Measurements from ENCODE around the gene SLC43A3.
"Not testable (repeated sequence)": the region's sequence is repeated elsewhere in the genome, so short reads cannot be mapped to it uniquely, and the experiment has no call there.

Gene SLC43A3

DNA sequence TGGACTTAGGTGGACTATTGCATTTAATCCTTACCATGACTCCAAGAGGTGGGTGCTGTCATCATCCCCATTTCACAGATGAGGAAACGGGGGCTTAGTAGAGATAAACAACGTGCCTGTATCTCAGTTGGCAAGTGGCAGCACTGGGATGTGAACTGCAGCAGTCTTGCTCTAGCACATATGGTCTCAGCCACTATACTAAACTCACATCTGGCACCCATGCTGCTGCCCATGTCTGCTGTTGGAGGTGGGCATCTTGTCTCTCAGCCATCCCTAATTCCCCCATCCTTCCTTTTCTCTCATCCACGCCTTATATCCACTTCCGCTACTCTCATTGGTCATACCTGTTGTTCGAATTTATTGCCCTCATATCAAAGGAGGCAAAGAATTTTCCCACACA, 49.8 kb downstream of the SLC43A3 start:
- H3K4me3 ChIP-seq (ENCODE audit: low read length): no peak overlapping the region
- TF ChIP-seq ZNF274 (IDR thresholded peaks at IDR 0.05; ENCODE audit: low read depth, low read length): no peak

DNA sequence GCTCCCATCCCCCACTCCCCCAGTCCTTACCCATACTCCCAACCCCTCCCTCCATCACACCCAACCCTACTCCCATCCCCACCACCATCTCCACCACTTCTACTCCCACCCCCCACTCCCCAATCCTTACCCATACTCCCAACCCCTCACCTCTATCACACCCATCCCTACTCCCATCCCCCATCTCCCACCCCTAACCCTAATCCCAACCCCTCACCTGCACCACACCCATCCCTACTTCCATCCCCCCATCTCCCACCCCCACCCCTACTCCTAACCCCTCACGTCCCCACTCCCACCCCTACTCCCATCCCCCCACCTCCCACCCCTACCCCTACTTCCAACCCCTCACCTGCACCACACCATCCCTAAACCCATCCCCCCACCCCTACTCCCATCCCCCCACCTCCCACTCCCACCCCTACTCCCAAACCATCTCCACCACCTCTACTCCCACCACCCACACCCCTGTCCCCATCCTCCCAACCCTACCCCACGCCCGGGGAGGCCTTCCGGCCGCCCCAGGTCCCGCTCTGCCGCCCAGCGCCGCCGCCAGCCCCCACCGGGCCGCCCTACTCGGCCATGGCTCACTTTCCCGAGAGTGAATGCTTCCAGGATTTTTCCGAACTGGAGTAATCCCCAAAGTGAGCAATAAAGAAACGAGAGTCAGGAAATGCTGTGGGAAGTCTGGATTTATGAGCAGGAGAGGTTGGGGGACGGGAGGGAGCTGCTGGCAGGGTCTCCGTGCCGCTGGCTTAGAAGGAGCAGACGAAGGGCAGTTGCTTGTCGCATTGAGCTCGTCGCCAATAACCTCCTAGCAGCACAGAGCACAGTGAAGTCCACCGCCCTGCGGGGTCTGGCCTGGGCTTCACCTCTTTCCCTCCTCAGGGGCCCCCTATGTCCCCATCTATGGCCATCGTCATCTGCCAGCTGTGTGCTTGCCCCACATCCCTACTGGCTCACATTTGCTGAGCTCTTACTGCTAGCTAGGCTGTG, 50.5 kb downstream of the SLC43A3 start:
- TF ChIP-seq ZNF274 (IDR thresholded peaks at IDR 0.05; ENCODE audit: low read depth, low read length): no peak
- no peak overlapping the region for H3K4me3 ChIP-seq (ENCODE audit: low read length)

DNA sequence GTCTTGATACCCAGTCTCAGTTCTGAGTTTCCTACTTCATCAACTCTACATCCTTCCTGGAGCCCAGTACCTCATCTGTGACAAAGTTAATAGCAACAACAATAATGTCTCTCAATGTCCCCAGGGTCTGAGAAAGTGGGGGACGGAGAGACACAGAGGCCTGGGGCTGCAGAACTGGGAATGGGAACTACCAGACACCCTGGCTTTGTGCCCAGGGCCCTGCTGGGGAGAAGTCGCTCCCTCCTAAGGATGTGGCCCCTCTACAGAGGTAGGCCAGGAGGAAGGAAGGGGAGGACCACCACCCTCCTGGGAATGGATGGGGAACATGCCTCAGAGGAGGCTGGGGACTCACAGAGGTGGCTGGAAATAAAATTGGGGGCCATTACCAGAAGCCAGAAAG, 51.4 kb downstream of the SLC43A3 start:
- TF ChIP-seq ZNF274 (IDR thresholded peaks at IDR 0.05; ENCODE audit: low read depth, low read length): no peak
- H3K4me3 ChIP-seq (ENCODE audit: low read length): no peak overlapping the region

DNA sequence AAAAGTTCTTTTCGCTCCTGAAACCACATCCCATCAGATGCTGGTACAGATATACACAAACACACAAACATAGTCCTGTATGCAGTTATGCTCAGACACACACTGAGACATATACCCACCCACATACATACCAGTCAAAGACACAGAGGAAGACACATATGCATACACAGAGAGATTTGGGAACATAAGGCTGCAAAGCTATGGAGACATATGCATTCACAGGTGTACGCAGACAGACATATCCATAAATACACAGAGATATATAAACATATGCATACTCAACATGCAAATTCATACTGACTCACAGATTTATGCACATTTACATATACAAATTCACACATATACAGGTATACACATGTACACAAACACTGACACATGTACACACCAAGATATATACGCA, 52.0 kb downstream of the SLC43A3 start:
- TF ChIP-seq ZNF274 (IDR thresholded peaks at IDR 0.05; ENCODE audit: low read depth, low read length): no peak
- H3K4me3 ChIP-seq (ENCODE audit: low read length): no peak overlapping the region

DNA sequence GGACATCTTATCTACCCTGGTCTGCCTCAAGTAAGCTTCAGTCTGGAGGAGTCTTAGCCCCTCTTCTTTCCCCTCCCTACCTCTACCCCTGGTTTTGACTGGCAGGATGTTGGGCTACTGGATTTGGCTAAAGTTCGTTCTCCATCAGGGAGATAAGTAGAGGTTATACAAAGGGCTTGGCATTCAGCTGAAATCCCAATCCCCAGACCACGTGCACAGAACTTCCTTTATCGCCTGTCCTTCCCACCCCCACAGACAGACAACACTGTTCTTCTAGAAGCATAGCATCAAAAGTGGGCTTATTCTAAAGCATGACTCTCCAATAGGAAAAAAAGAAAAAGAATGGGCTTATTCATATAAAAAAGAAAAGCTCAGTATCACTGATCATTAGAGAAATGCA, 53.8 kb downstream of the SLC43A3 start:
- no peak for TF ChIP-seq ZNF274 (IDR thresholded peaks at IDR 0.05; ENCODE audit: low read depth, low read length)

DNA sequence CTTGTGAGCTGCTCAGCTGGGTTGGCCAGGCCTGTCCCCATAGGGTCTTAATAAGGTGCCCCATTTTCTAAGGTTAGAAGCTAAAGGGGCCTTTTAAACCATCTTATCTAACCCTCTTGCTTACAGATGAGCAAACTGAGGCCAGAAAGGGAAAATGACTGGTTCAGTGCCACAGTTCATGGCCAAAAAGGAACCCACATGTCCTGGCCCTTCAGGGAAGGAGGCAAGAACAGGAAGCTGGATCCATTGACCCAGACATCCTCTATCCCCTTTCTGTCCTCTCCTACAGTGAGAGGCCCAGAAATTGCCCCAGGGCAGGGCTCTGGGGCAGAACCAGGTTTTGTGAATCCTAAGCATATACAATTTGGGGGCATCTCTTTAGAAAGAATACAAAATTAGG, 56.0 kb downstream of the SLC43A3 start:
- no peak for TF ChIP-seq ZNF274 (IDR thresholded peaks at IDR 0.05; ENCODE audit: low read depth, low read length)
- H3K4me3 ChIP-seq (ENCODE audit: low read length): no peak overlapping the region

More for the DNA sequence above, 53.8 kb downstream of the SLC43A3 start:
- no peak overlapping the region for H3K4me3 ChIP-seq (ENCODE audit: low read length)

DNA sequence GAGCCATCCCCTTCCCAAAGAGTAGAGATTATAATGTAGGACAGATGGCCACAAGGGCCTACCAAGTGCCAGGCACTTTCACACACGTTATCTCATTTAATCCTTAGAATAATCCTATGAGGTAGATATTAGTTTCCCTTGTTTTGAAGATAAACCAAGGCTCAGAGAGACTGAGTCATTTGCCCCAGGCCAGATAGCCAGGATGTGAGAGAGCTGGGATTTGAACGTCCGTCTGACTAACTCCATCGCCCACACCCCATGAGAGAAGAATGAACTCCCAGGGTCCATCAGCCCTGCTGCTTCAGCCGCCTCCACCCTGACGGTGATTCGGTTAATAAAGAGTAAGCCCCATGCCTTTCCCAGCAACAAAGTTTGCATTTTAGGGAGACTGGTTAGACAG, 56.7 kb downstream of the SLC43A3 start:
- no peak for TF ChIP-seq ZNF274 (IDR thresholded peaks at IDR 0.05; ENCODE audit: low read depth, low read length)
- no peak overlapping the region for H3K4me3 ChIP-seq (ENCODE audit: low read length)

DNA sequence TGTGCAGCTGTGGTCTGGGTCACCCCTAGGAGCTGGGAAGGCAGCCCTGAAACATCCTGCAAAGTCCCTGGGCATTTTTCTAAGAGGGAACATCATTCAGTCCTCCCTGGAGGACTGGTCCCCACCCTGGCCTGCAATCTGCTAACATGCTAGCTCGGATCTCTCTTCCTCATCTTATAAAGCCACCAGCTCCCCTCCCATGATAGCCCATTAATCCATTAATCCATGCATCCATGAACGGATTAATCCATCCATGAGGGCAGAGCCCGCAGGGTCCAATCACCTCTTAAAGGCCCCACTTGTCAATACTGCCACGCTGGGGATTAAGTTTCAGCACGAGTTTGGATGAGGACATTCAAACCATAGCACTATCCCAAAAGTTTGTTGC, 58.1 kb downstream of the SLC43A3 start:
- no peak overlapping the region for H3K4me3 ChIP-seq (ENCODE audit: low read length)
- TF ChIP-seq ZNF274 (IDR thresholded peaks at IDR 0.05; ENCODE audit: low read depth, low read length): no peak

DNA sequence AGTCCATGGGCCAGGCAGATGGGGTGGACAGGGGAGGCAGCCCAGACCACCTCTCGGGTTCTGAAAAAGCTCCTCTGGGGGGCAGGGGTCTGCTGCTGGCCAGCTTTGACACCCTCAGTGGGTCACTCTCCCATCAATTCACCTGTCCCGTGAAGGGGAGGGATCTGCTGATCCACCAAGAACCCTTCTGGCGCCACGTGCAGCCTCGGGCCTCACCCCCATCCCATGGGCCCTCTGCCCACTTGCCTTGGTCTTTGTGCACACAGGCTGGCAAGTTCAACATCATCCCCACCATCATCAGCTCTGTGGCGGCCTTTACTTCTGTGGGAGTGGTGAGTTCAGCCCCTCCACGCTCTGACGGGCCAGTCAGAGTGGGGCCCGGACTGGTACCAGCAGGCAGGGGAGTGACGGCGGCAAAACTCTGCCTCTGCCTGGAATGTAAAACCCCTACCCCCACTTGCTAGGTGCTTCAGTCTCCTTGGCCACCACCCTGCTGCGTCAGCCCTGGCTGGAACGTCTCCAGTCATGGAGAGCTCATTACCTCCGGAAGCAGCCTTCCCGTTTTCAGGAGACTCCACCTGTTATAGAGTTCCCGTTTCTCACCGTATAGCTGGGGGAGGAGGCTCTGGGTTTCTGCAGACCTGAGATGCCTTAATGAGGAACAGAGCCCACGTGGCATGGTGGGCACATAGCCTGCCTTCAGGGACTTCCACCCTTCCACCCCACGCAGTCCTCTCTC, 58.6 kb downstream of the SLC43A3 start:
- H3K4me3 ChIP-seq (ENCODE audit: low read length): no peak overlapping the region
- TF ChIP-seq ZNF274 (IDR thresholded peaks at IDR 0.05; ENCODE audit: low read depth, low read length): no peak

DNA sequence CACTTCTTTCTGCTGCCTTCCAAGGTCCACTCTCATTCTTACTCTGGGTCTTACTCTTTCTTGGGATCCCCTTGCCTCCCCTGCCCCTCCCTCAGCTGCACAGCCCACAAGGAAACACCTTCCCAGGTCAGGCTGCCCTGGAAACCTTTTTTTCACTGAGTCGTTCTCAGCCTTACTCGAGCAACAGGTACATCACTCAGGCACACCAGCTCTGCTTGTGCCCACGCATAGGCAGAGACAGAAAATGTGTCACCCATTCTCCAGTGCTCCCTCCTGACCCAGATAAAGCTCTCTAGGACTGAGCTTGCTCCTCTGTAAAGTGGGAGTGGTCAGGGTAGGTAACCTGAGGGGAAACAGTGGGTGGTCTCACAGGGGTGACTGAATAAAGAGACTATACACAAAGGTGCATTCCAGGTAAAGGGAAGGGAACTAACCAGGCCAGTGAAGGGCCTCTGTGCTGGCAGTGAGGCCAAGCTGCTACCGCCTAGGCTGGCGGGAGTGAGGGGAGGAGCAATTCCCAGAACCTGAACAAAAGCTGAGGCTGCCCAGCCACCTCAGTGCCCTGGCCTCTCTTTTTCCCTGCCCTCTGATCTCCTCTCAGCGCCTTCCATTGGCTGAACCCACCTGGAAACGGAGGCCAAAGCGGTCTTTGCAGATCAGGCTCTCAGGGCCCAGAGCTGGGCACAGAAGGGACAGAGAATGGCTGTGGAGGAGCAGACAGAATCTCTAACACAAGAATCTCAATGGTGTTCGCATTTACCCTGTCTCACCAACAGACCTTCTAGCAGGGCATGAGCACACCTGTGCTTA, 61.9 kb downstream of the SLC43A3 start:
- no peak overlapping the region for H3K4me3 ChIP-seq (ENCODE audit: low read length)
- no peak for TF ChIP-seq ZNF274 (IDR thresholded peaks at IDR 0.05; ENCODE audit: low read depth, low read length)

DNA sequence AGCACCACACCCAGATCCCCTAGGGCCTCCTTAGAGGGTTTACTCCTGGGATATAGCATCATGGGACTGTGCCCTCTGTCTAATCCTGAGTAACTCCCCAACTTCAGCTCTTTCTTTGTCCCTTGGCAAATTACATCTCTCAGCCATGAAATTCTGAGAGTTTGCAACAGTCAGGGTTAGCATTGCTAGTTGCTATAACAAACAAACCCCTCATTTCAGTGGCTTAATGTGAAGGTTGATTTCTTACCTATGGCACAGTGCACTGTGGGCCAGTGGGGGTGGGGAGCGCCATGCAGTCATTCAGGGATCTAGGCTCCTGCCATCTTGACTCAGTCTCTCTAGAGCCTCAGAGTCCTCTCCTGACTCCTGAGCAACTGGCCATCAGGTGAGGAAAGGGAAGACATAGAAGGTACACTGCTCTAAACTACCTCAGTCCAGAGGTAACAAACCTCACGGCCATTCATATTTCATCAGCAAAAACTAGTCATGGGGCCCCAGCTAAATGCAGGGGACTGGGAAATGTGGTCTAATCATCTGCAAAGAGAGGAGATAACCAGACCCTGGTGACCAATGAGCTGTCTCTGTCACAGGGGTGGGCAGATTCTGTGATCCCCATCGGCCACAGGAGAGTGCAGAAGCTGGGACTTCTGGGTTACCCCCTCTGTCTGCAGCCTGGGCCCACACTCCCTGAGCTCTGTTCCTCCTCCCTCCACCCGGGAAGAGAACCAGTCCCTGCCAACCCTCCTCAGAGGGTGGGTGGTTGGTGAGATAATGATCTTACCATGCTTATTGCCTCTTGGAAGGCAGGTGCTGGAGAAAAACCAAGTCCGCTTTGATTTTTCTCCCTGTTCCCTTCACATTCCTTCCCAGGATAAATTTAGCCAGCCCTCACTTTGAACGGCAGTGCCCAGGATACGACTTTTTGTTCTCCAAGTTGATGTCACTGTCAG, 63.5 kb downstream of the SLC43A3 start:
- TF ChIP-seq ZNF274 (IDR thresholded peaks at IDR 0.05; ENCODE audit: low read depth, low read length): no peak
- H3K4me3 ChIP-seq (ENCODE audit: low read length): no peak overlapping the region

DNA sequence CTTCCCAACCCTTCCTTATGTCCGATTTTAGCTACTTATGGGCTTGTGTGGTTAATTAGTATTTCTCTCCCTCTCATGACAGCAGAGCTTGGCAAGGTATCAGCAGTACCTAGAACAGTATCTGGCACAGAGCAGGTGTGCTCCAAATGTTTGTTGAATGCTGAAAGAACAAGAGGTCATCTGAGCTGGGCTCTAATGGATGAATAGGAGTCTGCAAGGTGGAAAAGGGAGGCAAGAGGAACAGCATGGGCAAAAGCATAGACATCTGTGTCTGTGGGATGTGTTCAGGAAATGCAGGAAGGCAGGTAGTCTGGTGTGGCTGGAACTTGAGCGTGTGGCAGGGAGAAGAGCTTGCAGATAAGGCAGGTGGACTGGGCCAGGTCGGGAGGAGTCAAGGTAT, 65.0 kb downstream of the SLC43A3 start:
- TF ChIP-seq ZNF274 (IDR thresholded peaks at IDR 0.05; ENCODE audit: low read depth, low read length): no peak
- H3K4me3 ChIP-seq (ENCODE audit: low read length): no peak overlapping the region

DNA sequence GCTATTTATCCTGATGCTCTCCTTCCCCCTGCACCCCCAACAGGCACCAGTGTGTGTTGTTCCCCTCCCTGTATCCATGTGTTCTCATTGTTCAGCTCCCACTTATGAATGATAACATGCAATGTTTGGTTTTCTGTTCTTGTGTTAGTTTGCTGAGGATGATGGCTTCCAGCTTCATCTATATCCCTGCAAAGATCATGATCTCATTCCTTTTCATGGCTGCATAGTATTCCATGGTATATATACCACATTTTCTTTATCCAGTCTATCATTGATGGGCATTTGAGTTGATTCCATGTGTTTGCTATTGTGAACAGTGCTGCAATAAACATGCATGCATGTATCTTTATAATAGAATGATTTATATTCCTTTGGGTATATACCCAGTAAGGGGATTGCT, 65.5 kb downstream of the SLC43A3 start:
- H3K4me3 ChIP-seq (ENCODE audit: low read length): not testable (repeated sequence)

All from GM08714 (cell line).